Heart right ventricle (tissue), 16 donors: Measurements from ENCODE around the gene CPZ. TPM values are rescaled to one million over a fixed set of nuclear protein-coding genes. Genes with fewer than 3 reads are reported as not detected.

ENCODE experiments used
- ATAC-seq, 8 donors: fragments of 200-7000 bp; cut with Tn5 transposase; one replicate each; pipeline ENCODE4 v1.9.1; 2020; ENCODE audit warnings: mild to moderate bottlenecking in 8 of 8, moderate library complexity in 8 of 8, moderate number of reproducible peaks in 1 of 8
- DNase-seq, 2 donors: peaks; one replicate each; pipeline ENCODE4 v3.0.0-alpha.2; 2020
- H3K27ac ChIP-seq, 10 donors: fragments of 200-600 bp; sonication (generic) in 2 of 10; one replicate each; pipeline versions ENCODE4 v1.5.0 to v1.8.0; 2020 to 2022; ENCODE audit warnings: mild to moderate bottlenecking in 3 of 10
- H3K27me3 ChIP-seq, 7 donors: fragments of 200-600 bp; one replicate each; pipeline ENCODE4 v1.8.0; 2021 to 2022; ENCODE audit warnings: mild to moderate bottlenecking in 2 of 7
- H3K36me3 ChIP-seq, 9 donors: fragments of 200-600 bp; sonication (generic) in 1 of 9; one replicate each; pipeline versions ENCODE4 v1.5.0 to v1.8.0; 2020 to 2022; ENCODE audit warnings: mild to moderate bottlenecking in 2 of 9
- H3K4me1 ChIP-seq, 9 donors: fragments of 200-600 bp; sonication (generic) in 1 of 9; one replicate each; pipeline versions ENCODE4 v1.5.0 to v1.8.0; 2020 to 2022; ENCODE audit warnings: mild to moderate bottlenecking in 4 of 9
- H3K4me3 ChIP-seq, 10 donors: fragments of 200-600 bp; sonication (generic) in 2 of 10; one replicate each; pipeline versions ENCODE4 v1.5.0 to v1.8.0; 2020 to 2022; ENCODE audit warnings: mild to moderate bottlenecking in 7 of 10, moderate library complexity in 2 of 10
- H3K9me3 ChIP-seq, 11 donors: fragments of 200-600 bp in 10 of 11; sonication (generic) in 2 of 11; one replicate each; pipeline versions ENCODE4 v1.5.0 to v1.8.0; 2013 to 2022; ENCODE audit warnings: mild to moderate bottlenecking in 2 of 11, control low read depth in 1 of 11, moderate library complexity in 1 of 11
- CTCF ChIP-seq, 9 donors: fragments of 200-600 bp; sonication (generic) in 2 of 9; IDR thresholded peaks; one replicate each; pipeline versions ENCODE4 v1.5.0 to v1.8.0; 2021 to 2022; ENCODE audit warnings: antibody characterized with exemption in 9 of 9, mild to moderate bottlenecking in 5 of 9, moderate library complexity in 1 of 9
- WGBS, 2 donors: extraction: QIAGEN DNeasy Blood & Tissue Kit; methylation state at CpG; one replicate each; pipeline ENCODE4 v1.1.7; 2013; ENCODE audit warnings: inconsistent platforms in 1 of 2; 5-methylcytosine and 5-hydroxymethylcytosine counted together
- intact Hi-C, 10 donors: fragments of 100-400 bp; cut with DNase I; formaldehyde crosslinking; loops; one replicate each; pipeline versions ENCODE4 v1.11.1 to v1.14.2; 2022
- polyA plus RNA-seq, 2 donors: library from polyadenylated mRNA; stranded (reverse); fragments of 200-250 nt; gene quantifications; one replicate each; pipeline ENCODE4 v1.2.3, GENCODE V29; 2013
- total RNA-seq, 10 donors: library from RNA; stranded (reverse); fragmentation: NEBNext Ultra II Directional in 3 of 10; extraction: Animal tissue kit (Norgen Biotek cat#: 25700) in 3 of 10; gene quantifications; one replicate each; pipeline versions ENCODE4 v1.2.1 to v1.2.4, GENCODE V29; 2021 to 2023
- donor health status: Arrhythmogenic right ventricular cardiomyopathy.
- donor health status: ischemic (EF 13 %, LVEDD 7.1; RV severe dilation, severe dysfunction).
- donor health status: healthy with polysubstance abuse.
- donor health status: DM: no; HTN: yes; CAD: no.
- donor health status: DM: no; HTN: no; CAD: no.
- donor health status: ischemic (EF 25% LVEDD 6.9; RV normal size, moderate dysfunction).
- donor health status: ischemic (EF 25% LVEDD 5.7; RV mildly dilated, moderate dysfunction).
- donor health status: healthy.
- donor health status: DM: yes; HTN: yes; CAD: no.
- donor health status: Ischemic cardiomyopathy.
- donor health status: ischemic (EF 35%, LVEDD 5.7; RV mildly dilated, moderate dysfunction).
- donor health status: nonischemic (EF 11% LVEDD 7.7; RV severe dilation, severe dysfunction).
- donor health status: DM: yes; HTN: yes; CAD: no.
- donor health status: PGD.
- donor health status: ischemic (EF 29% LVEDD 5.4; RV normal size, mild dysfunction).
- donor health status: nonischemic (EF 23%, LVEDD 6.1; RV moderate dilation, normal function).

The CPZ gene
- total and polyA plus RNA-seq, 12 donors, result 0.12 to 0.85 (median 0.70) TPM; not detected in 5

- H3K4me3 ChIP-seq, result no peak overlapping the region
- no peaks in the 10 kb centered on the region for H3K4me1 ChIP-seq
- no peak overlapping the region for H3K27ac ChIP-seq
- ATAC-seq (no peak), DNase-seq (no peak)
- H3K9me3 ChIP-seq, result no peaks in the 10 kb centered on the region
- H3K36me3 ChIP-seq, result no peaks in the 10 kb centered on the region
- WGBS, 2 donors, result 54 to 61% methylated on average over 5 of the region's 5 CpGs
- intact Hi-C loops, result no loop called here
- peaks cover 9 to 100% (median 86%) of the 10 kb centered on the region in 7 donors for H3K27me3 ChIP-seq
- no peak for TF ChIP-seq CTCF (IDR thresholded peaks at IDR 0.05)
These were observed 6.3 kb upstream of the CPZ start for GRCh38 chr4:8586246-8586645.

- no peak for DNase-seq
- WGBS, 2 donors, result 75 to 81% methylated on average over 37 of the region's 37 CpGs
- peaks cover 9 to 99% (median 86%) of the 10 kb centered on the region in 7 donors for H3K27me3 ChIP-seq
- H3K36me3 ChIP-seq, result no peaks in the 10 kb centered on the region
- ATAC-seq, result no peak
- no peaks in the 10 kb centered on the region for H3K9me3 ChIP-seq
- H3K4me1 ChIP-seq, result no peaks in the 10 kb centered on the region
- intact Hi-C loops, result no loop called here
- H3K4me3 ChIP-seq, result no peak overlapping the region
- no peak for TF ChIP-seq CTCF (IDR thresholded peaks at IDR 0.05)
- H3K27ac ChIP-seq, result no peak overlapping the region
These were observed 5.7 kb upstream of the CPZ start for GRCh38 chr4:8586671-8587468.

GRCh38 chr4:8587469-8588195, 4.9 kb upstream of the CPZ start:
- ATAC-seq, result no peak

More at GRCh38 chr4:8587469-8588195, 4.9 kb upstream of the CPZ start:
- DNase-seq, result no peak
- peaks cover 13 to 99% (median 86%) of the 10 kb centered on the region in 7 donors for H3K27me3 ChIP-seq
- H3K36me3 ChIP-seq, result no peaks in the 10 kb centered on the region
- intact Hi-C loops, result loop anchor here in 1 of 10 donors (2.0 kb wide), 1 partner anchor 119 kb away; no protein-coding TSS in a partner anchor
- no peak overlapping the region for H3K27ac ChIP-seq
- 68 to 81% methylated on average over 18 of the region's 18 CpGs for WGBS, 2 donors
- no peak overlapping the region for H3K4me3 ChIP-seq
- peaks cover 0 to 5% (median 0%) of the 10 kb centered on the region in 9 donors for H3K4me1 ChIP-seq
- TF ChIP-seq CTCF (IDR thresholded peaks at IDR 0.05), result no peak
- H3K9me3 ChIP-seq, result no peaks in the 10 kb centered on the region
